Osteocyte (in vitro differentiated cells): ENCODE results near the gene SF3A2. TPM values are rescaled to one million over a fixed set of nuclear protein-coding genes. Genes with fewer than 3 reads are reported as not detected.

Source experiments
- DNase-seq: peaks from one replicate; pipeline ENCODE4 v3.0.0; 2021; ENCODE audit warnings: mixed read lengths; ENCODE audit not compliant: unreplicated experiment; ENCODE audit errors: extremely low spot score
- H3K27ac Mint-ChIP-seq: one replicate; pipeline ENCODE4 v1.8.0; 2021; ENCODE audit warnings: mild to moderate bottlenecking, mixed read lengths; ENCODE audit not compliant: unreplicated experiment
- H3K27me3 Mint-ChIP-seq: one replicate; pipeline ENCODE4 v1.8.0; 2021; ENCODE audit warnings: mixed read lengths; ENCODE audit not compliant: unreplicated experiment
- H3K36me3 Mint-ChIP-seq: one replicate; pipeline ENCODE4 v1.8.0; 2021; ENCODE audit warnings: mixed read lengths; ENCODE audit not compliant: unreplicated experiment
- H3K4me1 Mint-ChIP-seq: one replicate; pipeline ENCODE4 v1.8.0; 2021; ENCODE audit warnings: mixed read lengths; ENCODE audit not compliant: unreplicated experiment
- H3K4me3 Mint-ChIP-seq: one replicate; pipeline ENCODE4 v1.8.0; 2021; ENCODE audit warnings: mild to moderate bottlenecking, moderate library complexity, mixed read lengths; ENCODE audit not compliant: unreplicated experiment
- H3K9me3 Mint-ChIP-seq: one replicate; pipeline ENCODE4 v1.8.0; 2021; ENCODE audit warnings: mixed read lengths; ENCODE audit not compliant: unreplicated experiment
- total RNA-seq: library from RNA; stranded (reverse); gene quantifications from 2 replicates; pipeline ENCODE4 v1.2.1, GENCODE V29; 2021
- TF ChIP-seq, protein P1 (sequence below): fragments of 200-600 bp; sonication (generic); IDR thresholded peaks from 2 replicates; pipeline ENCODE4 v1.5.0; 2021; ENCODE audit warnings: antibody characterized with exemption, mild to moderate bottlenecking, moderate library complexity

The SF3A2 gene
- total RNA-seq, 1 donor from 2014 or later, result 102 TPM

DNA sequence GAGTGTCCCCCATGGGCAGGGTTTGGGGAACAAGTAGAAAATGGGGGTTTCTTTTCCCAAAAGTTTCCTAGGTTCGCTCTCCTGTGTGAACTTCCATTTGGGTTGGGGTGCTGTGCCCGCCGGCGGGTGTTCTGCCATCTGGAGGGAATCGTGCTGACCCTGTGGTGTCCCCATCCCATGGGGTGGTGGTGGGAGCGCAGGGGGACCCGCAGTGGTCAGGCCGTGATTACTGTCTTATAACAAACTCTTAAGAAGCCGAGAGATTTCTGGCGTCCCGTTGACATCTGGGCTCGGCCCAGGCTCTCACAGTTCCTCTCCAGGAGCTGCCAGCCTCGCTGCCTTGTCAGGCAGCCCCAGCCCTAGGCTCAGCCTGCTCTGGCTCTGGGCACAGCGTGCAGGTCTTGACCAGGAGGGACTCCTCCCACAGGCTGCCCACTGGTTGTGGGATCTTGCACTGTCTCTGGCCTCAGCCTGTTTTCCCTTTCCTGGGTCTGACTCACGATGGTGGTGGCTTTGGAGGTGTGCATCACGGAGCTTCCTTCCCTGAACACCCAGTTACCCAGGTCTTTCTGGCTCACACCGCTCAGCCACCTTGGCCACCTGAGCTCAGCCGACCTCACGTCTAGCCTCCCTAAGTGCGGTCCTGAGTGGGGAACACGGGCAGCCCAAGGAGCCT is 35.0 kb upstream of the SF3A2 start:
- TF ChIP-seq, protein P1, sequence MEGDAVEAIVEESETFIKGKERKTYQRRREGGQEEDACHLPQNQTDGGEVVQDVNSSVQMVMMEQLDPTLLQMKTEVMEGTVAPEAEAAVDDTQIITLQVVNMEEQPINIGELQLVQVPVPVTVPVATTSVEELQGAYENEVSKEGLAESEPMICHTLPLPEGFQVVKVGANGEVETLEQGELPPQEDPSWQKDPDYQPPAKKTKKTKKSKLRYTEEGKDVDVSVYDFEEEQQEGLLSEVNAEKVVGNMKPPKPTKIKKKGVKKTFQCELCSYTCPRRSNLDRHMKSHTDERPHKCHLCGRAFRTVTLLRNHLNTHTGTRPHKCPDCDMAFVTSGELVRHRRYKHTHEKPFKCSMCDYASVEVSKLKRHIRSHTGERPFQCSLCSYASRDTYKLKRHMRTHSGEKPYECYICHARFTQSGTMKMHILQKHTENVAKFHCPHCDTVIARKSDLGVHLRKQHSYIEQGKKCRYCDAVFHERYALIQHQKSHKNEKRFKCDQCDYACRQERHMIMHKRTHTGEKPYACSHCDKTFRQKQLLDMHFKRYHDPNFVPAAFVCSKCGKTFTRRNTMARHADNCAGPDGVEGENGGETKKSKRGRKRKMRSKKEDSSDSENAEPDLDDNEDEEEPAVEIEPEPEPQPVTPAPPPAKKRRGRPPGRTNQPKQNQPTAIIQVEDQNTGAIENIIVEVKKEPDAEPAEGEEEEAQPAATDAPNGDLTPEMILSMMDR, result no peak
- Mint-ChIP-seq H3K4me1 (peaks cover 11% of the 10 kb centered on the region), H3K36me3 (peaks cover 11% of the 10 kb centered on the region), H3K27me3 (no peaks in the 10 kb centered on the region), H3K27ac (no peak overlapping the region), H3K9me3 (no peaks in the 10 kb centered on the region), H3K4me3 (no peak overlapping the region)
- no peak for DNase-seq

DNA sequence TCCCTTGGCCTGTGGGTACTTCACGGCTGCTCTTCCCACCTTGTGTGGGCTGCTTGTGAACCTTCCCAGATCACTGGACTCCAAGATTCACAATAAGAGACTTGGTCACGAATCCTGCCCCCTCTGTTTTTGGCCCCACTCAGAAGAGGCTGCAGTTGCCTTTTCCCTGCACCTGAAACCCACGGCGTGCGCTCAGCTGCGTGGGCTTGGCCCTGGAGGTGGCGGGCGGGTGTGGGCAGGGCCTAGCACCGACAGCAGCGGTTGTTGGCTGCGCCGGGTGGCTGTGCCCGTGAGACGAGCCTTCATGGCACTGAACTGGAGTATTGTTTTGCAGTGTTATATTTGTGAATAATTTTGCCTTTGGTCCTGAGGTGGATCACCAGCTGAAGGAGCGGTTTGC is 34.3 kb upstream of the SF3A2 start:
- TF ChIP-seq, protein P1, result no peak
- Mint-ChIP-seq H3K27me3 (no peaks in the 10 kb centered on the region), H3K36me3 (peaks cover 8% of the 10 kb centered on the region), H3K4me1 (peaks cover 12% of the 10 kb centered on the region), H3K4me3 (no peak overlapping the region), H3K9me3 (no peaks in the 10 kb centered on the region), H3K27ac (no peak overlapping the region)
- no peak for DNase-seq

DNA sequence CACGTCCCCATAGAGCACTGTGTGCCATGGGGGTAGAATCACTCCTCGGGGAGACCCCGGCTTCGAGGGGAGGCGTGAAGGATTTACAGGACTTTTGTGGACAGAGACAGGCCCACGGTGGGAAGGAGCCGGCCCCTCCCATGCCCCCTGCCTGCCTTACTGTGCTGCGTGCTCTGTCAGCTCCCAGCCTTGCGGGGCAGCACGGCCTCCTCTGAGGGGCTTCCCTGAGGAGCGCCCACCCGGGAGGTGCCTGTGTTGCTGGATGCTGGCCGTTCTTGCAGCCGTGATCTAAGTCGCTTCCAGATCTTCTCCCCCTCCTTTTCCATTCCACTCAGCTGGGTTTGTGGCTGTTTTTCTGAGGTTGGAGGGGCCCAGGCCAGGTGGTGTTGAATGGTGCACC is 29.6 kb upstream of the SF3A2 start:
- H3K4me1 Mint-ChIP-seq, result peaks cover 26% of the 10 kb centered on the region
- H3K4me3 Mint-ChIP-seq, result no peak overlapping the region
- no peak for DNase-seq
- peaks cover 19% of the 10 kb centered on the region for H3K36me3 Mint-ChIP-seq
- no peak overlapping the region for H3K27ac Mint-ChIP-seq
- no peaks in the 10 kb centered on the region for H3K27me3 Mint-ChIP-seq
- TF ChIP-seq, protein P1, result no peak
- H3K9me3 Mint-ChIP-seq, result no peaks in the 10 kb centered on the region

DNA sequence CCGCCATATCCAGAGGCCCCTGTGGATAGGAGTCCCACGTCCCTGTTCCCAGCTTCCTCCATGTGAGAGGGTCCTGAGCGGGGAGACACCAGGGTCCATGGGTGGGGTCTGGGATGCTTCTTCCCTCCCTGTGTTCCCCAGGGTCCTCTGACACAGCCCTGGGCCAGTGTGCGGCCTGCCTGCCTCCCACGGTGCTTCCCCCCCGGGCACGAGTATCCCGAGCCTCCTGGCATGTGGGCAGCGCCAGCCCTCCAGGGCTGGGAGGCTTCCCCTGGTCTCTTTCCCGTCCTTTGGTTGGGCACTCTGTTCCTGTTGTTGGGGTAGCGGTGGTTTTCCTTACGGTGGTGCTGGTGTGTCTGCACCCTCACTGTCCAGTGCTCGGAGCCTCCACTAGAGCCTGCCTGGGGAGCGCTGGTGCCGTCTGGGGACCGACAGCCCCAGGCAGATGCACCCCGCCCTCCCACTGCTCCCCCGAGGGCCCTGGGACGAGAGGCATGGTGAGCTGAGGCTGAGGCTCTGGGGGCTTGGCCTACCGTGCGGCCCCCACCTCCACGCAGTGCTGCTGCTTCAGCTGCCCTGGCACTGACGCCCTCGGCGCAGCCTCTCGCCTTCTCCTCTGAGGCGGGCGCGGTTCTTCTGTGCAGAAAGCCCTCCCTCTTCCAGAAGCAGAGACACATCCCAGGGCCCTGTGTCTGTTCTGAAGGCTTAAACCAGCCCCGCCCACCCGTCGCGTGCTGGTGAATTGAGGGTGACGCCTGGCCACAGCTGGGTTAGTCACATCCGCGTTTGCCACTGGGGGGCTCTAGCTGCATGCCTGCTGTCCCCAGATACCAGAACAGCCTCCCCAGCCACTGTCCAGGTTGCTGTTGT is 28.4 kb upstream of the SF3A2 start:
- H3K36me3 Mint-ChIP-seq, result peaks cover 21% of the 10 kb centered on the region
- no peaks in the 10 kb centered on the region for H3K27me3 Mint-ChIP-seq
- TF ChIP-seq, protein P1, result peak; percentile 46
- no peaks in the 10 kb centered on the region for H3K9me3 Mint-ChIP-seq
- H3K4me3 Mint-ChIP-seq, result no peak overlapping the region
- H3K4me1 Mint-ChIP-seq, result peaks cover 26% of the 10 kb centered on the region
- DNase-seq, result peak; percentile 90
- H3K27ac Mint-ChIP-seq, result peak overlapping the region; percentile 85

DNA sequence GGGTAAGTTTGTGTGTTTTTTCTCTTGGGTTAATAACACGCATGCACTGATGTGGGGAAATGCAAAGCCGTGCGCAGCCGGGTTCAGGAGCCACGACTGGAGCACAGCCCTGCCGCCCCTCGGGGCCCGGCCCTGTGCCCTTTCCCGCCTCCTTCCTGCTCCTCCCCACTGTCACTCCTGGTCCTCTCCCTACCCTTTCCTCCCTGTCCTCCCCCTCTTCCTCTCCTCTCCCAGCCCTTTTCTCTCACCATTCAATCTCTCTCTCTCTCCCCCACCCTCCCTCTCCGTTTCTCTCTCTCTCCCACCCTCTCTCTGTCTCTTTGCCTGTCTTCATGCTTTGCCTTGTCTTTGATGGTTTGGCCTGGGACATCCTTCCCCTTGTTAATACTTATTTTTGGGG is 27.6 kb upstream of the SF3A2 start:
- DNase-seq, result no peak
- no peaks in the 10 kb centered on the region for H3K9me3 Mint-ChIP-seq
- TF ChIP-seq, protein P1, result no peak
- H3K27ac Mint-ChIP-seq, result peak overlapping the region; percentile 85
- H3K36me3 Mint-ChIP-seq, result peaks cover 23% of the 10 kb centered on the region
- no peaks in the 10 kb centered on the region for H3K27me3 Mint-ChIP-seq
- peaks cover 26% of the 10 kb centered on the region for H3K4me1 Mint-ChIP-seq
- H3K4me3 Mint-ChIP-seq, result no peak overlapping the region
